H9 (cell line): Measurements from ENCODE around the gene KISS1. TPM values are rescaled to one million over a fixed set of nuclear protein-coding genes. Genes with fewer than 3 reads are reported as not detected.

Experiments used
- DNase-seq: peaks from one replicate; pipeline ENCODE4 v3.0.0-alpha.2; 2017
- H2AFZ ChIP-seq: one replicate; pipeline ENCODE4 v1.6.1; 2013; ENCODE audit warnings: mild to moderate bottlenecking, low read length, control low read depth, moderate library complexity
- H2AK5ac ChIP-seq: 2 replicates; pipeline ENCODE4 v1.6.1; 2013; ENCODE audit warnings: low read length, control low read depth, mixed read lengths; ENCODE audit not compliant: insufficient read length
- H2BK120ac ChIP-seq: one replicate; pipeline ENCODE4 v1.6.1; 2013; ENCODE audit warnings: low read depth, mild to moderate bottlenecking, low read length, control low read depth, inconsistent platforms; ENCODE audit not compliant: poor library complexity, severe bottlenecking
- H2BK12ac ChIP-seq: 2 replicates; pipeline ENCODE4 v1.6.1; 2013; ENCODE audit warnings: low read length, control low read depth, mixed read lengths, low read depth; ENCODE audit not compliant: insufficient read length
- H2BK15ac ChIP-seq: 2 replicates; pipeline ENCODE4 v1.6.1; 2013; ENCODE audit warnings: low read depth, low read length, control low read depth
- H2BK20ac ChIP-seq: one replicate; pipeline ENCODE4 v1.6.1; 2013; ENCODE audit warnings: low read depth, mild to moderate bottlenecking, low read length, control low read depth, inconsistent platforms; ENCODE audit not compliant: poor library complexity, severe bottlenecking
- H2BK5ac ChIP-seq: 2 replicates; pipeline ENCODE4 v1.6.1; 2013; ENCODE audit warnings: low read length, control low read depth, mixed read lengths; ENCODE audit not compliant: insufficient read length
- H3K14ac ChIP-seq: 2 replicates; pipeline ENCODE4 v1.6.1; 2013; ENCODE audit warnings: low read length, control low read depth; ENCODE audit not compliant: insufficient read depth
- H3K18ac ChIP-seq: 2 replicates; pipeline ENCODE4 v1.6.1; 2013; ENCODE audit warnings: low read depth, mild to moderate bottlenecking, mixed read lengths, low read length, control low read depth; ENCODE audit not compliant: insufficient read length
- H3K23ac ChIP-seq: 2 replicates; pipeline ENCODE4 v1.6.1; 2013; ENCODE audit warnings: low read length, control low read depth, mixed read lengths, low read depth; ENCODE audit not compliant: insufficient read length
- H3K23me2 ChIP-seq: 2 replicates; pipeline ENCODE4 v1.6.1; 2013; ENCODE audit warnings: low read depth, mild to moderate bottlenecking, mixed read lengths, low read length, control low read depth; ENCODE audit not compliant: insufficient read length, poor library complexity, severe bottlenecking
- H3K27ac ChIP-seq: 2 replicates; pipeline ENCODE4 v1.5.1; 2013; ENCODE audit warnings: low read length, control low read depth, mixed read lengths, low read depth; ENCODE audit not compliant: insufficient read length
- H3K27me3 ChIP-seq: 2 replicates; pipeline ENCODE4 v1.6.1; 2013; ENCODE audit warnings: low read length, control low read depth, inconsistent platforms; ENCODE audit not compliant: insufficient read depth
- H3K4ac ChIP-seq: 2 replicates; pipeline ENCODE4 v1.6.1; 2013; ENCODE audit warnings: low read depth, mild to moderate bottlenecking, control low read depth, inconsistent platforms, low read length, moderate library complexity
- H3K4me1 ChIP-seq: 2 replicates; pipeline ENCODE4 v1.6.1; 2013; ENCODE audit warnings: low read length, control low read depth, inconsistent platforms; ENCODE audit not compliant: insufficient read depth
- H3K4me2 ChIP-seq: 2 replicates; pipeline ENCODE4 v1.6.1; 2013; ENCODE audit warnings: low read length, control low read depth, mixed read lengths; ENCODE audit not compliant: insufficient read length, insufficient read depth
- H3K56ac ChIP-seq: 2 replicates; pipeline ENCODE4 v1.6.1; 2013; ENCODE audit warnings: low read depth, mild to moderate bottlenecking, mixed read lengths, low read length, control low read depth; ENCODE audit not compliant: insufficient read length
- H3K79me1 ChIP-seq: 2 replicates; pipeline ENCODE4 v1.6.1; 2013; ENCODE audit warnings: low read depth, mild to moderate bottlenecking, moderate library complexity, low read length, control low read depth, inconsistent platforms; ENCODE audit not compliant: insufficient read depth, poor library complexity, severe bottlenecking
- H3K79me2 ChIP-seq: 2 replicates; pipeline ENCODE4 v1.6.1; 2013; ENCODE audit warnings: low read length, control low read depth, inconsistent platforms; ENCODE audit not compliant: insufficient read depth
- H3K9ac ChIP-seq: 2 replicates; pipeline ENCODE4 v1.6.1; 2013; ENCODE audit warnings: low read length, control low read depth, mixed read lengths; ENCODE audit not compliant: insufficient read length; ENCODE audit errors: extremely low read depth
- H3K9me3 ChIP-seq: one replicate; pipeline ENCODE4 v1.6.1; 2013; ENCODE audit warnings: low read depth, low read length, inconsistent platforms; ENCODE audit not compliant: control insufficient read depth
- H3T11ph ChIP-seq: one replicate; pipeline ENCODE4 v1.6.1; 2013; ENCODE audit warnings: mild to moderate bottlenecking, low read length, control low read depth, inconsistent platforms
- H4K20me1 ChIP-seq: one replicate; pipeline ENCODE4 v1.6.1; 2013; ENCODE audit not compliant: control insufficient read depth, insufficient read length, insufficient read depth
- H4K5ac ChIP-seq: 2 replicates; pipeline ENCODE4 v1.6.1; 2013; ENCODE audit warnings: low read depth, mild to moderate bottlenecking, mixed read lengths, low read length, control low read depth; ENCODE audit not compliant: insufficient read length
- H4K8ac ChIP-seq: replicated peaks from 2 replicates; pipeline ENCODE4 v1.6.1; 2013; ENCODE audit warnings: low read length, control low read depth, mixed read lengths, low read depth; ENCODE audit not compliant: insufficient read length
- H4K91ac ChIP-seq: 2 replicates; pipeline ENCODE4 v1.6.1; 2013; ENCODE audit warnings: low read depth, mild to moderate bottlenecking, moderate library complexity, mixed read lengths, low read length, control low read depth; ENCODE audit not compliant: insufficient read length
- H3K27ac Mint-ChIP-seq, 3 experiments: 2 replicates in 2 of 3; 3 replicates in 1 of 3; pipeline ENCODE4 v1.8.0; 2020 to 2021; ENCODE audit warnings: mixed read lengths in 3 of 3, mild to moderate bottlenecking in 1 of 3, moderate library complexity in 1 of 3
- H3K27me3 Mint-ChIP-seq: 2 replicates; pipeline ENCODE4 v1.8.0; 2021; ENCODE audit warnings: low read depth, mild to moderate bottlenecking, moderate library complexity, mixed read lengths
- H3K36me3 Mint-ChIP-seq, 3 experiments: 2 replicates in 2 of 3; 3 replicates in 1 of 3; pipeline ENCODE4 v1.8.0; 2020 to 2021; ENCODE audit warnings: low read depth in 3 of 3, mixed read lengths in 3 of 3; ENCODE audit not compliant: insufficient read depth in 1 of 3
- H3K4me1 Mint-ChIP-seq, 2 experiments: 2 replicates each; pipeline ENCODE4 v1.8.0; 2020; ENCODE audit warnings: mixed read lengths in 2 of 2
- H3K4me3 Mint-ChIP-seq, 2 experiments: 2 replicates in 1 of 2; 3 replicates in 1 of 2; pipeline ENCODE4 v1.8.0; 2020 to 2021; ENCODE audit warnings: mild to moderate bottlenecking in 2 of 2, mixed read lengths in 2 of 2, moderate library complexity in 1 of 2
- H3K9me3 Mint-ChIP-seq, 2 experiments: 2 replicates in 1 of 2; 3 replicates in 1 of 2; pipeline ENCODE4 v1.8.0; 2020; ENCODE audit warnings: mild to moderate bottlenecking in 2 of 2, mixed read lengths in 2 of 2, moderate library complexity in 1 of 2
- CTCF ChIP-seq: fragments of 200-600 bp; sonication (generic); conservative IDR thresholded peaks from 3 replicates; pipeline ENCODE4 v1.8.0; 2021; ENCODE audit warnings: antibody characterized with exemption, mild to moderate bottlenecking
- WGBS: extraction: QIAGEN DNeasy Blood & Tissue Kit; methylation state at CpG from one replicate; pipeline ENCODE4 v1.1.7; 2013; ENCODE audit warnings: missing lambda C conversion rate, low lambda C conversion rate, mixed read lengths; ENCODE audit not compliant: insufficient read length; ENCODE audit errors: extremely low coverage; 5-methylcytosine and 5-hydroxymethylcytosine counted together
- total RNA-seq: library from RNA; stranded (reverse); gene quantifications from 2 replicates; pipeline ENCODE4 v1.2.1, GENCODE V29; 2021

Gene KISS1
- total RNA-seq, 1 experiment from 2014 or later, result 0.68 TPM

GRCh38 chr1:204157962-204158361, 38.3 kb downstream of the KISS1 start:
- no peak overlapping the region for H3K18ac ChIP-seq
- no peaks in the 10 kb centered on the region for H3K9me3 Mint-ChIP-seq
- no peaks in the 10 kb centered on the region for H4K20me1 ChIP-seq
- H3K23ac ChIP-seq, result no peak overlapping the region
- H4K8ac ChIP-seq, result no peak overlapping the region
- H3K27me3 ChIP-seq, result no peaks in the 10 kb centered on the region; the same call in 1 of the 2 replicates
- no peak overlapping the region for H4K91ac ChIP-seq
- H2BK12ac ChIP-seq, result no peak overlapping the region
- H2AFZ ChIP-seq, result no peak overlapping the region
- H2BK5ac ChIP-seq, result no peak overlapping the region
- H2BK15ac ChIP-seq, result no peak overlapping the region
- no peak overlapping the region for H3K4me2 ChIP-seq
- H2BK120ac ChIP-seq, result no peak overlapping the region
- H3K27ac ChIP-seq, result no peak overlapping the region
- H3K4ac ChIP-seq, result no peak overlapping the region
- H3K4me3 Mint-ChIP-seq, result no peak overlapping the region
- no peaks in the 10 kb centered on the region; a peak in 2 of 7 replicates for H3K36me3 Mint-ChIP-seq
- no peak for DNase-seq
- H3K27ac Mint-ChIP-seq, result 0 out of 7 replicates have a peak overlapping the region, but pooled peaks of 1 of the 3 experiments have one; percentile 0
- no peak overlapping the region for H3K9ac ChIP-seq
- no peak overlapping the region for H4K5ac ChIP-seq
- H3K56ac ChIP-seq, result no peak overlapping the region
- H3K4me1 Mint-ChIP-seq, result peaks cover 5 to 6% of the 10 kb centered on the region in 2 experiments; a peak in 3 of 4 replicates
- H3K9me3 ChIP-seq, result no peaks in the 10 kb centered on the region
- no peaks in the 10 kb centered on the region for H3K4me1 ChIP-seq
- no peak overlapping the region for H3T11ph ChIP-seq
- no peak for TF ChIP-seq CTCF
- WGBS, result no CpG with 5 or more reads among the region's 6 CpGs
- no peak overlapping the region for H3K14ac ChIP-seq
- H3K27me3 Mint-ChIP-seq, result peaks cover 31% of the 10 kb centered on the region
- no peaks in the 10 kb centered on the region for H3K23me2 ChIP-seq
- no peaks in the 10 kb centered on the region for H3K79me2 ChIP-seq
- no peak overlapping the region for H2AK5ac ChIP-seq
- no peaks in the 10 kb centered on the region for H3K79me1 ChIP-seq
- H2BK20ac ChIP-seq, result no peak overlapping the region
